CD4-positive, alpha-beta T cell treated with Interleukin-2 at 100 ng/mL for 4 hours (primary cell): ENCODE measurements around the gene LRATD1.
"Not testable (repeated sequence)": the region's sequence is repeated elsewhere in the genome, so short reads cannot be mapped to it uniquely, and the experiment has no call there.

Experiments
- DNase-seq: peaks from one replicate; pipeline ENCODE4 v3.0.0-alpha.2; 2020; ENCODE audit warnings: low spot score

LRATD1 gene, protein sequence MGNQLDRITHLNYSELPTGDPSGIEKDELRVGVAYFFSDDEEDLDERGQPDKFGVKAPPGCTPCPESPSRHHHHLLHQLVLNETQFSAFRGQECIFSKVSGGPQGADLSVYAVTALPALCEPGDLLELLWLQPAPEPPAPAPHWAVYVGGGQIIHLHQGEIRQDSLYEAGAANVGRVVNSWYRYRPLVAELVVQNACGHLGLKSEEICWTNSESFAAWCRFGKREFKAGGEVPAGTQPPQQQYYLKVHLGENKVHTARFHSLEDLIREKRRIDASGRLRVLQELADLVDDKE

DNA sequence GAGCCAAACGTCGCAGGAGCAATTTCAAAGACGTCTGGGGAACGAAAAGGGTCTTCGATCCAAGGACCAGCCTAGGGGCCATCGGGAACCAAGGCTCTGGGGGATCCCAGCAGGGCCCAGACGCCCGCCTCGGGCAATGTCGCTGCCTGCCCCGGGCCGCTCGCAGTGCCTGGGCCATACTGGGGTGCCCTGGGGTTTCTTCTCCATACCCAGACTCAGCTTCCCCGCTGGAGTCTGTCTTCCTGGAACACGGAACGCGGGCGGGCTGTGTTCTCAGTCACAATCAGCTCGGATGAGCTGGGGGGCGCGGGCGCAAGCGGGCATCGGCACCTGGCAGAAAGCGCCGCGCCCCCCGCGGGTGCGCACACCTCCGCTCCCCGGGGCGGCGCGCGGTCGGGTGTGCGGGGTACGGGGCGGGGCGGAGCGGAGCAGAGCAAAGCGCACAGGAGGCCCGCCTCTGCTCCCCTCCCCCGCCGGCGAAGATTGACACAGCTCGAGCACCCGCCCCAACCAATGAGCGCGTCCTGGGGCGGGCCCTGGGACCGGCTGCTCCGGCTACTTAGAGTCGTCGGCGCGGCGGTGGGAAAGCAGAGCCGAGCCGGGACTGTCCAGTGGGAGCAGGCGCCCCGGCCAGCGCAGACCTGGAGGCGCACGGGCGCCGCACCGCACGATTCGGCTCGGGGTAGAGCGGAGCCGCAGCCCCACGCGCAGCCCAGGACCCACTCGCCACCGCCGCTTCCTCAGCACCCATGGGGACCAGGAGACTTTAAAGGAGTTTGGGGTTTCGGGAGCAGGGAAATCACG lies at the start of gene LRATD1:
LRATD1 (plus strand) TSS at position 585 of the 804 bp plus-strand sequence. CDS start 1,263 bp downstream, outside the sequence.
- DNase-seq = no peak

DNA sequence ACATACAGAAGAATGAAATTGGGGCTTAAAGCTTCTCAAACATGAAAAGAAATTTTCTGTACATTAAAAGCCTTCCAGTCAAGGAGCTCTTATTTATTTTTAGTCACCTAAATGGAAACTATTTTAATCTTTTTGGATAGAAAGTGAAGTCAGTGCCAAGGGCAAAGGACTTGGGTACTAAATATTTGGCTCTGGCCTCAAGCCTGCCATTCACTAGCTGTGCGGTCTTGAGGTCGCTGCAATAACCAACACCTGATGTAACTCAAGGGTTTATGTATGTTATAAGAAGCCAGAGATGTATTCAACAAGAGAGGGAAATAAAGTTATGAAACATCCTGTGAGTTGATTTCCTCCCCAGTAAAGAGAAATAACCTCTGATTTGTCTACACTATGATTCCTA lies 49.5 kb upstream of the LRATD1 start:
- DNase-seq = no peak

DNA sequence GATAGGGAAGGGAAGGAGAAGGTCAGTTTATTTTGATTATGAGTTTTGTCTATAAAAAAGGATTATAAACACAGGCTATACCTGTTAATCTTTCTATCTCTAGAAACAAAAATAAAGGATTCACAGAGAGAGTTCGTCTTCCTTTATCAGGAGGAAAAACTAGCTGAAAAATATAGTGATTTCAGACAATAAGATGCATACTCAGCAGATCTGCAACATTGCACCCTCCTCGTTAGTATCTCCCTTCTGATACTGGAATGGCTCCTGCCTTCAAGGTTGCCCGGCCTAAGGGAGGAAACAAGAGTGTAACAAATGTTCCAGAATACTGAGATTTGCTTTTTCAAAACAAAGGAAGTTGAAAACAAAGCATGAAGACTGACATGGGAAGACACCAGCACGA lies 48.7 kb upstream of the LRATD1 start:
- DNase-seq = no peak

DNA sequence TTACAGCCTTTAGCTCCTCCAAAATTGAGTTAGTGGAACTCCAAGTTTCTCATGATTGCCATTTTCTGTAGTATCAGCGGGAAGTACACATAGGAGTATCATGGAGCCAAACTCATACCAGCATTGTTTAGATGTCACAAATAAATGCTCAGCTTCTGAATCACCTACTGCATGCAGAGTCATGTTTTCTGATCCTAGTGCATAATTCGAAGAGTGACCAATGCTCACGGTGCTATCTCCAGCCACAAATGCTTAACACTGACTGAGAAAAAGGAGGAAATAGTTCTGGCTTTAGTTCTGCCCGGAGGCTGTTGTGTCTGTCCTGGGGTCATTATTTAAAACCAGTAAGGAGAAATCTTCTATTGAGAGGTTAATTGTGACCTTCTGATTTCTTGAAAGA lies 45.4 kb upstream of the LRATD1 start:
- DNase-seq = no peak

DNA sequence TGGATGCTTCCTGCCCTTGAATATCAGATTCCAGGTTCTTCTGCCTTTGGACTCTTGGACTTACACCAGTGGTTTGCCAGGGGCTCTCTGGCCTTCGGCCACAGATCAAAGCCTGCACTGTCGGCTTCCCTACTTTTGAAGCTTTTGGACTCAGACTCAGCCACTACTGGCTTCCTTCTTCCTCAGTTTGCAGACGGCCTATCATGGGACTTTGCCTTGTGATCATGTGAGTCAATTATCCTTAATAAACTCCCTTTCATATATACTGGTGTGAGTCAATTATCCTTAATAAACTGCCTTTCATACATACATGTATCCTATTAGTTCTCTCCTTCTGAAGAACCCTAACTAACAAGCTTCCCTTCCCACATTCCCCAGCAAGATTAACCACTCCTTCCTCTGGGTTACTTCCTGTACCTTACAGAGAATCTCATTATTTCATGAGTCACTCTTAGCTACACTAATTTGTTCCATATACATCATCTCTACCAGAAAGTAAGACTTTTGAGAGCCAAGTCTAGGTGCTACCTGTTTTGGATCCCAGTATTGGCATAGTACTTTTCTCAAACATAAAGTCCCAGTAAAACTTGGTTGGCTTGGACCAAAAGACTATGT lies 31.3 kb upstream of the LRATD1 start:
- no peak for DNase-seq

DNA sequence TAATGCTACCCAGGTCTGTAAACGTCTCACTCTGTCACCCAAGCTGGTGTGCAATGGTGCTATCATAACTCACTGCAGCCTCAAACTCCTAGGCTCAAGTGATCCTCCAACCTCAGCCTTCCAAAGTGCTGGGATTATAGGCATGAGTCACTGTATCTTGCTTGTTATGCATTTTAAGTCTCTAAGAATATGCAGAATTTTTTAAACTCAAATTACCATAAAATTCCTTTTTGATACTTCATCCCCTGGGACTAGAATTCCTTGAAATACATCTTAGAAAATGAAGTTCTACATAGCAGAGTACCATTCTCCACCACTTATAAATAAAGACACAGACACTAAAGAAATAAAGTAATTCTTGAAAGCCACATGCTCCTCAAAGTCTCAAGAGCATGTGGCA lies 30.2 kb upstream of the LRATD1 start:
- no peak for DNase-seq

DNA sequence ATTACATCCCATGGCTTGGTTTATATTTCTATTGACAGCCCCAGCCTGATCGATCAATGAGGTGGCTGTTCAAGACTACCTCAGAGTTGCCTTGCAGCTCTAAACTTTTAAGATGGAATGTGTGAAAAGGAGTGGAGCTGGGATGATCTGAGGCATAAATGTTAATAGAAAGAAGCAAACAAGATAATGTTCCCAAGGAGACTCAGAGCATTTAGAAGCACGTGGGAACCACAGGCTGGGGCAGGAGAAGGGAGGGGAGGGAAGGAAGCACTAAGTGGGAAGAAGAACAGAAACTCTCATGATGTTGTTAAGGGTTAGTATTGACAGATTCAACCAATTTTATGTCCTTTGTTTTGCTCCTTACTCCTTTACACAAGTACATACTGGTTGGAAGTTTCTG lies 28.8 kb upstream of the LRATD1 start:
- no peak for DNase-seq

DNA sequence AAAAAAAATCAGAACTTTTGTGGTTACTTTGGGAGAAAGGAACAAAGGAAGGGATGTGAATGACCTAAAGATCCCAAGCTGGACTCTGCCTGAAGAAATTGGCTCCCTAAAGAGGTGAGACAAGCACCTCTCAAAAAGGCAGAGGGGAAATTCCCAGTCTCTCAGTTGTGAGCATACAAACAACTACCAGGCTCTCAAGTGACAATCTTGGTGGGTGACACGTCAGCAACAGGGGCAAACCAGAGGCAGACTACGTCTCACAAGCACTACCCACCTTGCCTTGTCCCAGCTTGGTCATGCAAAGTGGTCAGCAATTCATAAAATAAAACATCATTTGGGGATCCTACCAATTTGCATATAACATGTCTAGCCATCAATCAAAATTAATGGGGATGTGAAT lies 24.3 kb upstream of the LRATD1 start:
- no peak for DNase-seq

DNA sequence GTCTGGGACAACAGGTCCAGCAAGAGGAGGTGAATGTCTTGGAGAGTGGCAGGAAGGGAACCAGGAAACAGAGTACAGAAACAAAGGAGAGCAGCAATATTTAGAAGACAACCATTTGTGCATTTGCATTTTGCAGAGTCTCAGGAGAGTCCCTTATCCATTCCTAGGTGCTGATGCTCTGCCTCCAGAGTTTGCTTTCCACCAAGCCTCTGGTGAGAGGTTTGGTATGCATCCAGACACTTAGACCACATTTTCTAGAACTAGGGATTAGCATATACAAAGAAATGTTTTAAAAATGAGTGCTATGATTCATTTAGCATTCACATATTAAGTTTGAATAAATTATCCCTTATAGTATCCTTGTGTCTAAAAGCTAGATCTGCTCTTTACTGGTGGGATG lies 18.5 kb upstream of the LRATD1 start:
- DNase-seq = no peak

DNA sequence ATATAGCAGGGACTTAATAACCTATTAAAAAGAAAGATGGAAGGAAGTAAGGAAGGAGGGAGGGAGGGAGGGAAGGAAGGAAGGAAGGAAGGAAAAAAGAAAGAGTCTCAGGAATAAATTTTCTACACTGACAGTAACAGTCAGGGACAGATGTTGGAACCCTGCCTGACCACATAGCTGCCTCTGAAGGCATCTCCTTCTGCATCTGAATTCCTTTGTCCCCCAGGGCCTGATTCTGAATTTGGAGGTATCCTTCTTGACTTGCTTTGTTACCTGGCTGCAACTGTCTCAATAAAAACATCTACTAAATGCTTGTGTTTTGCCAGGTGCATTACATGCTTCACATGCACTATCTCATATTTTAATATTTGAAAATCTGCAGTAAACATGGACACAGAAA lies 17.4 kb upstream of the LRATD1 start:
- no peak for DNase-seq

DNA sequence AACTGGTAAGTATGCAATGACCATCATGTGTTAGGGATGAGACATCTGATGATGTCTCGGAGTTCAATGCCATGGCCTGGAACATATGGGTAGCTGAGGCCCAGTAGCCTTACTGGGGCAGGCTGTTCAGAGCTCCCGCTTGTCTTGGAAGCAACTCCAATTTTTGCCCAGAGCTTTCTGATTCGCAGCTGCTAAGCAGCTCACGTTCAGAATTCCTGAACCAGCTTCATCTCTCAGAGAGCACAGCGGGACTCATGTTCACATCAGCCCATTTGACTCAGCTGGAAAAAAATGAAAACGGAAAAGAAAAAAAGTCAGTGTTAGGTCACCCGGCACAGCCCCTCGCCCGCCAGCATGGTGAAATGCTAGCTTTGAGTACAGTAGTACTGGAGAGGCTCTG lies 16.8 kb upstream of the LRATD1 start:
- DNase-seq = no peak

DNA sequence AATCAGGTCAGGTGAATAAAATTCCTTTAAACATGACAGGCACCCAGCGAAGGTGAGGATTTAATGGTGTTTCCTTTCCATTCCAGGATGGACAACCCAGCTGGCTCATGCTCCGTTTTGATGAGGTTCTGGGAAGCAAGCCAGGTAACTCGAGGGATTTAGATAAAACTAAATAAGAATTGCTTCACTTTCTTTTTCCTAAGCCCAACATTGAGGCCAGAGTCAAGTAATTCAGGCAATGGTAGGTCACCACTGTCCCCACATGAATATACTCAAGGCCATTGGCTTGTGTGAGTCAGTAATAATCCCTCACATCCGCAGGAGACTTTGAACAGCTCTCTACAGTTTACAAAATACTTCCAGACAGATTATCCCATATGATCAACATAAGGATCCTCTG lies 16.2 kb upstream of the LRATD1 start:
- DNase-seq = no peak

DNA sequence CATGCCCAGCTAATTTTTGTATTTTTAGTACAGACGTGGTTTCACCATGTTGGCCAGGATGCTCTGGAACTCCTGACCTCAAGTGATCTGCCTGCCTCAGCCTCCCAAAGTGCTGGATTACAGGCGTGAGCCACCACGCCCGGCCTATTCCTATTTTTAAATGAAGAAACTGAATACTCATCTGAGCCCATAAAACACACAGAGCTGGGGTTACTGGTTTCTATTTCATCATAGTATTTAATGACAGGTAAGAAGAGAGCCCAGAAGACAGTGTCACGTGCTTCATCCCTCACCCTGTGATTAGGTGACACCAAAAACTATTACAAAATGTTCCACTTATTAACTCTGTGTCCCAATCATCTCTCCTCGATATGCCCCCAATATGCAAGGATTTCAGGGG lies 15.6 kb upstream of the LRATD1 start:
- no peak for DNase-seq

DNA sequence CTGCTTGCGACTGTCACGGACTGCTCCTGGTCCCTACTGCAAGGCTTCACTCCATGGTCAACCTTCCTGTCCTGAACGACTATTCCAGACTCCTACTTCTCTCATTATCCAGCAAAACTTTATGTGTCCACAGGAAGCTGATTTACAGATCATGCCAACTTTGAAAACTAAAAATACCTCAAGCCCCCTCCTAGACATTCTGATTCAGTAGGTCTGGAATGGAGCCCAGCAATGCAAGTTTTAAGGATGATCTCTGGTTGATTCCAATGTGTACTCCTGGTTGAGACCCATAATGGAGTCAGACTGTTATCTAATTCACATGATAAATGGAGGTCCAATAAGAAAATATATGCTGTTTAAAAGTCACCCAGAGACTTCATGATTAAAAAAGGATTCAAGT lies 13.1 kb upstream of the LRATD1 start:
- no peak for DNase-seq

DNA sequence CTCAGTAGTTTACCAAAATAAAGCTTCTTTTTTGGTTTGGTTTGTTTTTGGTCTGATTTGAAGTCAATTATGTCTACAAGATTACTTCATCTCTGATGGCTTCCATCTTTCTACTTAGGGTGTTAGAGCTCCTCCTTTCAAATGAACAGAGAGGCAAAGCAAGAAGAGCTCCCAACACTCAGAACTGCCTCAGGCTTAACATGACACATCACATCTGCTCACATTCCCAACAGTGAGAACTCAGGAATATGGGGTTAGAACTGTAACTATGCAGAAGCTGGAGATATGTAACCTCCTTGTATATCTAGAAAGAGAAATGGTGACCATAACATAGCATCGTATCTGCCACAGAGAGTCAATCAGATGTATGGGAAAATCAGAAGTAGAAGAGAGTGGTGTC lies 11.4 kb upstream of the LRATD1 start:
- DNase-seq = no peak

DNA sequence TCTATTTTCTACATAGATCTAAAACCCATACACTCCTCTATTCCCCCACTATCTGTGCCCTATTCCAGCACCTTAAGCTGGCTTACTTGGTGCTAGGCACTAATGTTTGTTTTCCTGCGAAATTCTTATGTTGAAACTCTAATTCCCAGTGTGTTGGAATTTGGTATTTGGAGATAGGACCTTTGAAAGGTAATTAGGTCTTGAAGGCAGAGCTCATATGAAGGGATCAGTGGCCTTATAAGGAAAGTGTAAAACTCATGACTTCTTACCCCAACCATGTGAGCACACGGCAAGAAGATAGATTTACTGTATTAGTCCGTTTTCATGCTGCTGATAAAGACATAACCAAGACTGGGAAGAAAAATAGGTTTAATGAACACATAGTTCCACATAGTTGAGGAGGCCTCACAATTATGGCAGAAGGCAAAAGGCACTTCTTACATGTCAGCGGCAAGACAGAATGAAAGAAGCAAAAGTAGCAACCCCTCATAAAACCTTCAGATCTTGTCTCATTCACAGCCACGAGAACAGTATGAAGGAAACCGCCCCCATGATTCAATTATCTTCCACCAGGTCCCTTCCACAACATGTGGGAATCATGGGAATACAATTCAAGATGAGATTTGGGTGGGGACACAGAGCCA lies 10.5 kb upstream of the LRATD1 start:
- DNase-seq = no peak

DNA sequence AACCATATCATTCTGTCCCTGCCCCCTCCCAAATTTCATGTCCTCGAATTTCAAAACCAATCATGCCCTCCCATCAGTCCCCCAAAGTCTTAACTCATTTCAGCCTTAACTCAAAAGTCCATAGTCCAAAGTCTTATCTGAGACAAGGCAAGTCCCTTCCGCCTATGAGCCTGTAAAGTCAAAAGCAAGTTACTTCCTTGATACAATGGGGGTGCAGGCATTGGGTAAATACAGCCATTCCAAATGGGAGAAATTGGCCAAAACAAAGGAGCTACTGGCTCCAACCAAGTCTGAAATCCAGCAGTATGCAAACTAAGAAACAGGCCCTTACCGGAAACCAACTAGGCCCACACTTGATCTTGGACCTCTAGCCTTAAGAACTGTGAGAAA lies 10.0 kb upstream of the LRATD1 start:
- not testable (repeated sequence) for DNase-seq

DNA sequence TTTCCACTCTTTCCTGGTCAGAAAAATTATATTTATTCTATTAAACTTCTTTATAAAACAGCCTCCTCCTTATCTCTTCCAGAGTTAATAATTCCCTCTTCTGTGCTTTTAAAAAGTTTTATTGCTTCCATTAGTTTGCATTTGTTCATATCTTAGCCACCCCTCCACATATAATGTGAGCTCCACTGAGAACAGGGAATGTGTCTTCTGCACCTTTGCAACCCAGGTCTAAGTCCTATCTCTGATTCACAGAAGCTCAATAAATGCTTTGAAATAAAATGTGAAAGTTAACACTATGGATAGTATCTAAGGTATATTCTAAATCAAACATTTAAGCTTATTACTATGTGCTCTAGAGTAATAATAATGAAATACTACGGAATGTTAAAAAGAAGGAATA lies 9.3 kb upstream of the LRATD1 start:
- DNase-seq = no peak

DNA sequence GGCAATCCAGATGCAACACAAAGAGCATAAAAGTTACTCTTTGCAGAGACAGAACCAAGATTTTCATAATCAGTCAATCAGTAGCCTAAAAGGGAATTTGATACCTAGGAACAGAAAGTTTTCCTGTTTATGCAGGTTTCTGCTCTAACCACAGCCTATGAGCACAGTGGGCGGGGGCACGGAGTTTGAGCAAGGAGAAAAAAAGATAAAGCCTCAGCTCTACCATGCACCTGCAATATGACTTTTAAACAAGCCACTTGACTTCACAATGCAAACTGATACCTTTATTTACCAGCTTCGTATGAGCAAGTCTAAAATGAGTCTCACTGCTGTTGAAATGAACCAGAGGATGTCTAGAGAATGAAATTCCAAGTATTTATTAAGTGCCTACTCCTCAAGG lies 5.6 kb upstream of the LRATD1 start:
- no peak for DNase-seq

DNA sequence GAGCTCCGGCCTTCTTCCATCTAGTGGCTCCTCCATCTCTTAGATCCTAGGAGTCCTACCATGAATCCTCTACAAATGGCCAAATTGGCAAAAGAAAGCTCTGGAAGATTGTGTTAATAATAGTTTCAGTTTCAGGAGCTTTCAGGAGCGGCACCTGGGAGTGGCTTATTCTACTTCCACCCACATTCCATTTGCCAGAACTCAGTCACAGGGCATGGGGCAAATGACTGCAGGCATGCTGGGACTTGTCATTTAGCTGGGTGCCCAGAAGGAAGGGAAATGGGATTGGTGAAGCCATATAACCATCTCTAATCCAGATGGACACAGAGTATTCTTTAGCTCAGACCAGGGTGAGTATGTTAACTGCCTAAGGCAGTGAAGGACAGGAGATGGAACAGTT lies 3.6 kb upstream of the LRATD1 start:
- DNase-seq = no peak

DNA sequence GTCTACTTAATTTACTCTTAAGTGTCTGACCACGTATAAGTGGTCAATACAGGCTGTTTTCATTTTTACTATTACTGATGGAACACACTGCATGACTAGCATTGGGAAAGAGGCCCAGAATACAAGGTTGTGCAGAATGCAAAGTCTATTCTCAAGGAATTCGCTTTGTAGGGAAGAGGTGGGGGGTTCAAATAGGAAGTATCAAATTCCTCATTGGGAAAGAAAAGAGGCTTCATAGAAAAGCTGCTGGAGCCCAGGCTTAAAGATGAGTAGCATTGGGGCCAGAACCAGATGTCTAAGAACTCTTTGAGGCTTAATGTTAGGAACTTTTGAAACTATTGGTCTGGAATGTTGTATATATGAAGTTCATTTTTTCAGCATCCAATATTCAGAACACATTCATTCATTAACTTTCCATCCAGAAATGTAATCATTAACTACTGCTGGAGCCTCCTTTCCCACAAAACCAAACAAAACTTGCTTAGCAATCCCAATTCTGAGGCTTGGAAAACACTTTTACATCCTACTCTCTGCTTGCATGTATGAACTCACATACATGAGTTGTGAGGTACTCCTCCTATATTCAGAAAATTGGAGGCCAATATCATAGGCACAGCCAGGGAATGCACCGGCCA lies 994 bp upstream of the LRATD1 start:
- DNase-seq = no peak

DNA sequence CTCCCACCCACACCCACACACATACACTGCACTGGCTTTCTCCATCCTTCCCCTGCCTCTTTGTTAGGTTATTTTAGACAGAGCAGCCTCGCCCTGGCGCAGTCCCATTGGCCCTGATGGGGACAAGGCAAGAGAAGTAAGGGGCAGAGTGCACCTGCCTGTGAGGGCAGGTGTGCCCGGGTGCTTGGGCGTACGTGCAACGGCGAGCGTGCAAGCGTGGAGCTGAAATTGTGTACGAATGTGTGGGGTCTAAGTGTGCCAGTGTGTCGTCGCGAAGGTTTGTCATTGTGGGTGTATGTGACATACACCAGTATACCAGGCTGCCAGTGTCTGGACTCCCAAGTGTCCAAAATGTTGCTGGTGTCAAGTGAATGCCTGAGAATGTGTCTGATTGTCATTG lies 544 bp downstream of the LRATD1 start:
- no peak for DNase-seq
